Right kidney (tissue), 1 donor: ENCODE data around the gene SLC12A7.

Source experiments
- DNase-seq: peaks from one replicate; pipeline ENCODE4 v3.0.0-alpha.2; 2016

SLC12A7 gene

GRCh38 chr5:1079486-1079885 lies 32.4 kb downstream of the SLC12A7 start:
- no peak for DNase-seq

GRCh38 chr5:1078851-1079250 lies 33.0 kb downstream of the SLC12A7 start:
- no peak for DNase-seq

- DNase-seq, result no peak
Measured at GRCh38 chr5:1078206-1078605, 33.7 kb downstream of the SLC12A7 start.

GRCh38 chr5:1077491-1078020 lies 34.3 kb downstream of the SLC12A7 start:
- DNase-seq, result no peak

- DNase-seq, result no peak
Measured at GRCh38 chr5:1077026-1077425, 34.8 kb downstream of the SLC12A7 start.

- no peak for DNase-seq
Measured at GRCh38 chr5:1076406-1076805, 35.5 kb downstream of the SLC12A7 start.

- DNase-seq, result no peak
Measured at GRCh38 chr5:1075931-1076330, 35.9 kb downstream of the SLC12A7 start.

- no peak for DNase-seq
Measured at GRCh38 chr5:1075555-1075881, 36.3 kb downstream of the SLC12A7 start.

- no peak for DNase-seq
Measured at GRCh38 chr5:1074816-1075554, 36.9 kb downstream of the SLC12A7 start.

GRCh38 chr5:1074226-1074625 lies 37.6 kb downstream of the SLC12A7 start:
- DNase-seq, result no peak

GRCh38 chr5:1073239-1074102 lies 38.4 kb downstream of the SLC12A7 start:
- DNase-seq, result no peak

- no peak for DNase-seq
Measured at GRCh38 chr5:1069720-1070088, 42.2 kb downstream of the SLC12A7 start.

GRCh38 chr5:1068895-1069719 lies 42.8 kb downstream of the SLC12A7 start:
- no peak for DNase-seq

- no peak for DNase-seq
Measured at GRCh38 chr5:1068204-1068894, 43.5 kb downstream of the SLC12A7 start.

GRCh38 chr5:1067141-1068121 lies 44.4 kb downstream of the SLC12A7 start:
- DNase-seq, result no peak

- DNase-seq, result no peak
Measured at GRCh38 chr5:1066676-1067075, 45.2 kb downstream of the SLC12A7 start.

- no peak for DNase-seq
Measured at GRCh38 chr5:1065891-1066650, 45.8 kb downstream of the SLC12A7 start.

GRCh38 chr5:1065143-1065750 lies 46.6 kb downstream of the SLC12A7 start:
- no peak for DNase-seq

- DNase-seq, result no peak
Measured at GRCh38 chr5:1064383-1065142, 47.3 kb downstream of the SLC12A7 start.
